HG03575 (cell line): Measurements from ENCODE around the gene FBXW11.

Experiments
- ATAC-seq: cut with Tn5 transposase; IDR thresholded peaks from one replicate; pipeline ENCODE4 v1.9.1; 2021; ENCODE audit not compliant: unreplicated experiment, insufficient number of reproducible peaks, low FRiP score; ENCODE audit errors: extremely low read depth

Gene FBXW11

GRCh38 chr5:171839112-171839511, 167.3 kb downstream of the FBXW11 start:
- no peak for ATAC-seq

- ATAC-seq, result no peak
These were observed 168.4 kb downstream of the FBXW11 start for GRCh38 chr5:171838066-171838465.

DNA sequence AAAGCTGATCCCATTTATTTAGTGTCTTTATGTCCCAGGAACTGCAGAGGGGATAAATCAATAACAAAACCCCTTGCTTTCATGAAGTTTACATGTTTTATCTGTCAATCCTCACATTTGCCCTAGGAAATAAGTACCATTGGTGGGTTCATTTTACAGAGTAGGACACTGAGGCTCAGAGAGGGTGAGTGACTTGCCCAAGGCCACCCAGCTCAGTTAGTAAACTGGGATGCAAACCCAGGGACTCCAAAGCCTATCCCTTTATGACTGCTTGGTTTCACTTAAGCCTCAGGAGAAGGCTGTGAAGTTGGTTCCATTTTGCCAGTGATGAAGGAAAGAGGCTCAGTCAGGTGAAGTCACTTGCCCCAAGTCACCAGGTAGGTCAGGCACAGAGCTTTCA, 168.9 kb downstream of the FBXW11 start:
- no peak for ATAC-seq

DNA sequence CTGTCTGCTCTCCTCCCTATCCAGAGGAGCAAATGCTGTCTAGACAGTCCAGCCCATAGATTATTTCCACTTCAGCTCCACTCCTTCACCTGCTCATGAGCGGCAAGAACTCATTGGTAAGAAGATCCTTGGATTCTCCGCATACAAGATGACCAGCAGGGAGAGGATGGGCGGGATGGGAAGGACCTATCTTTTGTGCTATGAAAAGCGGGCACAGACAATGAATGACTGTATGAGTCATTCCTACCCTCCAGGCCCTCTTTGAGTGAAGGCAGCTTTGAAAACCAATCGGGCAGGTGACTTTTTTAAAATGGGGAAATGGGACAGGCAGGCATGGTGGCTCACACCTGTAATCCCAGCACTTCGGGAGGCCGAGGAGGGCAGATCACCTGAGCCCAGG, 171.4 kb downstream of the FBXW11 start:
- ATAC-seq, result no peak

- no peak for ATAC-seq
These were observed 172.0 kb downstream of the FBXW11 start for GRCh38 chr5:171834461-171834860.

GRCh38 chr5:171832775-171833174, 173.7 kb downstream of the FBXW11 start:
- no peak for ATAC-seq

GRCh38 chr5:171830686-171831085, 175.8 kb downstream of the FBXW11 start:
- no peak for ATAC-seq

- no peak for ATAC-seq
These were observed 179.3 kb downstream of the FBXW11 start for GRCh38 chr5:171827162-171827561.

DNA sequence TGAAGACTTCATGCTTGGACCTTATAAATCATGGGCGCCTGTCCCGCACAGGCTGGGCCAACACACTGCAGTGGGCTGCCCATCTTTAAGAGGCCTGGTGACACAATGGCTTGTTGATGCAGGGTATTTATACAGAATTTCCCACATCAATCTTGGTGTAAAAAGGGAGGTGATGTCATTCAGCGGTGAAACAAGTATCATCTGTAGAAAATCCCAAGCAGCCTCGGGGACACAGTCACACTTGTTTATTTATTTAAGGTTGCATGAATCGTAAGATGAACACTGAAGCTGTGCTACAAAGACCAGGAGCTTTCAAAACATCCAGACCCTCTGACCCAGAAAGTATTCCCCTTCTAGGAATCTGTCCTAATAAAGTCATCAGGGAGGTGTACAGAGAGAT, 180.3 kb downstream of the FBXW11 start:
- ATAC-seq, result no peak

- ATAC-seq, result no peak
These were observed 181.4 kb downstream of the FBXW11 start for GRCh38 chr5:171825051-171825450.

DNA sequence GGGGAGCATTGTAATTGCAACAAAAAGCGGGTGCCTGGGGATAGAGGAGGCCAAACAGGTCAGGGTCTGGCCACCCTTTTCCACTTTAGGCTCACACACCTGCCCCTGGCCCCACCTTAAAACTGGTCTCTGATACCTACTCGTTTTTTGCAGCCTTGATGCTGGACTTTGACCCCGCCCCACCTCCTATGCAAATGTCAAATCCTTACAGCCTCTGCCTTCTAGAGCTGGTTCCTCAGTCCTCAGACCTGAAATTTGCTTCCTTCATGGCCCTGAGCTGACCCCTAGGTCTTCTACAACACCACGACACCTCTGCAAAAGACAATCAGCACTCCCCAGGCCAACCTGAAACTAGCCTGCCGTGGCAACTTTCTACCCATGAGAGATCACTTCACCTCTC, 183.2 kb downstream of the FBXW11 start:
- no peak for ATAC-seq

- no peak for ATAC-seq
These were observed 185.2 kb downstream of the FBXW11 start for GRCh38 chr5:171821286-171821685.

GRCh38 chr5:171820561-171820960, 185.9 kb downstream of the FBXW11 start:
- ATAC-seq, result no peak

DNA sequence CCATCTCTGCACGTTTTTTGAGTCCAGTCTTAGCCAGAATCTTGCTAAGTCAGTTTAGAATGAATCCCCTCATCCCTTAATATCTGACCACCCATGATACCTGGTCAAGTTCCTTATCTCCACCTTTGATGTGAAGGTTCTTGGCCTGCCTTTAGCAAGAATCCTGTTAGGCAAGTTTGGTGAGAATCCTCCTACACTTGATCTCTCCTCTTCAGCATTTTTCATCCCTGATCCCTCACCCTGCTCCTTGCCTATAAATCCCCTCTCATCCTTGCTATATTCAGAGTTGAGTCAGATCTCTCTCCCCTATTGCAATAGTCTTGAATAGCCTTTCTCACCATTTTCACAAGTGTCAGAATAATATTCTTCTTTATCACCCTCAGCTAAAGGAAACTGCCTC, 189.8 kb downstream of the FBXW11 start:
- ATAC-seq, result no peak

GRCh38 chr5:171813813-171814490, 192.5 kb downstream of the FBXW11 start:
- ATAC-seq, result no peak

DNA sequence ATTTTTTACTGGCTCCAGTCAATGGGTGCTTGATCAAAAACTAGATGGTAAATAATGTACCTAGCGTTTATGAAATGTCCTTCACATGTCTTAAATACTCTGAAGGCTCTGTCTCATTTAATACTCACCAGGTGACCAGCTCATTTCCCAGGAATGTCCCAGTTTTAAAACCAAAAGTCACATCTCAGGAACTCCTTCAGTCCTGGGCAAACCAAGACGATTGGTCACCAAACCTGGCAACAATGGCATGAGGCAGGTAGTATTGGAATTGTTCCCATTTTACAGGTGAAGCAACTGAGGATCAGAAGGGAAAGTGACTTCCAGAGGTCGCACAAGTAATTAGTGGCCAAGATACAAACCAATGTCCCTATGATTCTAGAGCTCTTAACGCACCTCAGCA, 193.2 kb downstream of the FBXW11 start:
- no peak for ATAC-seq
